Colonic mucosa (tissue), 4 donors: Measurements from ENCODE around the gene ACVR1. TPM values are rescaled to one million over a fixed set of nuclear protein-coding genes. Genes with fewer than 3 reads are reported as not detected.

Experiments used
- DNase-seq: peaks from one replicate; pipeline ENCODE4 v3.0.0-alpha.2; 2020
- H3K27ac ChIP-seq: fragments of 200-600 bp; one replicate; pipeline ENCODE4 v1.8.0; 2021
- H3K27me3 ChIP-seq: fragments of 200-600 bp; one replicate; pipeline ENCODE4 v1.8.0; 2021
- H3K36me3 ChIP-seq: fragments of 200-600 bp; one replicate; pipeline ENCODE4 v1.8.0; 2021
- H3K4me1 ChIP-seq: fragments of 200-600 bp; one replicate; pipeline ENCODE4 v1.8.0; 2021; ENCODE audit warnings: mild to moderate bottlenecking
- H3K4me3 ChIP-seq: fragments of 200-600 bp; one replicate; pipeline ENCODE4 v1.8.0; 2021
- H3K9ac ChIP-seq, 2 donors: one replicate each; pipeline ENCODE4 v1.7.0; 2013; ENCODE audit warnings: control low read depth in 2 of 2, low read depth in 2 of 2, low read length in 2 of 2
- H3K9me3 ChIP-seq: fragments of 200-600 bp; one replicate; pipeline ENCODE4 v1.8.0; 2021
- CTCF ChIP-seq: fragments of 200-600 bp; IDR thresholded peaks from one replicate; pipeline ENCODE4 v1.8.0; 2022; ENCODE audit warnings: antibody characterized with exemption, mild to moderate bottlenecking
- intact Hi-C: fragments of 100-400 bp; cut with DNase I; formaldehyde crosslinking; loops from one replicate; pipeline ENCODE4 v1.14.1; 2022
- total RNA-seq, 2 donors: library from RNA; stranded (reverse); fragmentation: NEBNext Ultra II Directional in 1 of 2; extraction: Animal tissue kit (Norgen Biotek cat#: 25700) in 1 of 2; gene quantifications; one replicate each; pipeline ENCODE4 v1.2.1, GENCODE V29; 2021
- donor health status: healthy.
- donor health status: DM: no; HTN: no; CAD: no.
- donor health status: DM: no; HTN: no; CAD: no.

The ACVR1 gene
- total RNA-seq, 2 donors from 2014 or later = 15.8 to 18.0 TPM

- H3K27ac ChIP-seq = no peak overlapping the region
- H3K9me3 ChIP-seq = no peaks in the 10 kb centered on the region
- intact Hi-C loops = no loop called here
- H3K36me3 ChIP-seq = no peaks in the 10 kb centered on the region
- no peak for DNase-seq
- no peaks in the 10 kb centered on the region for H3K27me3 ChIP-seq
- H3K9ac ChIP-seq = no peak overlapping the region
- no peak for TF ChIP-seq CTCF
- H3K4me3 ChIP-seq = no peak overlapping the region
- H3K4me1 ChIP-seq = no peaks in the 10 kb centered on the region
Measured at GRCh38 chr2:157853211-157853610, 22.9 kb downstream of the ACVR1 start.

GRCh38 chr2:157849591-157849990 lies 26.5 kb downstream of the ACVR1 start:
- intact Hi-C loops = no loop called here
- DNase-seq = no peak

GRCh38 chr2:157848213-157848612 lies 27.9 kb downstream of the ACVR1 start:
- TF ChIP-seq CTCF = no peak
- no peak for DNase-seq
- Histone ChIP-seq H3K4me1 (no peaks in the 10 kb centered on the region), H3K27me3 (no peaks in the 10 kb centered on the region), H3K4me3 (no peak overlapping the region), H3K36me3 (no peaks in the 10 kb centered on the region), H3K9me3 (no peaks in the 10 kb centered on the region), H3K9ac (no peak overlapping the region), H3K27ac (no peak overlapping the region)
- intact Hi-C loops = no loop called here

More at GRCh38 chr2:157849591-157849990, 26.5 kb downstream of the ACVR1 start:
- Histone ChIP-seq H3K4me3 (no peak overlapping the region), H3K36me3 (no peaks in the 10 kb centered on the region), H3K4me1 (no peaks in the 10 kb centered on the region), H3K9ac (no peak overlapping the region), H3K27ac (no peak overlapping the region), H3K9me3 (no peaks in the 10 kb centered on the region), H3K27me3 (no peaks in the 10 kb centered on the region)
- TF ChIP-seq CTCF = no peak

- Histone ChIP-seq H3K9ac (no peak overlapping the region), H3K4me3 (no peak overlapping the region), H3K27ac (no peak overlapping the region), H3K9me3 (no peaks in the 10 kb centered on the region), H3K36me3 (no peaks in the 10 kb centered on the region), H3K4me1 (no peaks in the 10 kb centered on the region), H3K27me3 (no peaks in the 10 kb centered on the region)
- intact Hi-C loops = no loop called here
- no peak for DNase-seq
- no peak for TF ChIP-seq CTCF
Measured at GRCh38 chr2:157845081-157845480, 31.0 kb downstream of the ACVR1 start.

GRCh38 chr2:157843935-157844334 lies 32.2 kb downstream of the ACVR1 start:
- Histone ChIP-seq H3K27me3 (no peaks in the 10 kb centered on the region), H3K27ac (no peak overlapping the region), H3K4me3 (no peak overlapping the region), H3K9me3 (no peaks in the 10 kb centered on the region), H3K36me3 (no peaks in the 10 kb centered on the region), H3K4me1 (no peaks in the 10 kb centered on the region), H3K9ac (no peak overlapping the region)
- intact Hi-C loops = no loop called here
- TF ChIP-seq CTCF = no peak
- DNase-seq = no peak

- Histone ChIP-seq H3K36me3 (no peaks in the 10 kb centered on the region), H3K4me3 (no peak overlapping the region), H3K9ac (no peak overlapping the region), H3K27me3 (no peaks in the 10 kb centered on the region), H3K9me3 (no peaks in the 10 kb centered on the region), H3K4me1 (no peaks in the 10 kb centered on the region), H3K27ac (no peak overlapping the region)
- intact Hi-C loops = no loop called here
- TF ChIP-seq CTCF = no peak
- DNase-seq = no peak
Measured at GRCh38 chr2:157843081-157843480, 33.0 kb downstream of the ACVR1 start.
